GM18858 (cell line): ENCODE results near the gene MED15.
"Not testable (repeated sequence)": the region's sequence is repeated elsewhere in the genome, so short reads cannot be mapped to it uniquely, and the experiment has no call there.

ENCODE experiments used
- ATAC-seq: cut with Tn5 transposase; IDR thresholded peaks from one replicate; pipeline ENCODE4 v1.9.1; 2021; ENCODE audit not compliant: unreplicated experiment

Gene MED15

GRCh38 chr22:20594486-20594885 is 87.1 kb downstream of the MED15 start:
- not testable (repeated sequence) for ATAC-seq

DNA sequence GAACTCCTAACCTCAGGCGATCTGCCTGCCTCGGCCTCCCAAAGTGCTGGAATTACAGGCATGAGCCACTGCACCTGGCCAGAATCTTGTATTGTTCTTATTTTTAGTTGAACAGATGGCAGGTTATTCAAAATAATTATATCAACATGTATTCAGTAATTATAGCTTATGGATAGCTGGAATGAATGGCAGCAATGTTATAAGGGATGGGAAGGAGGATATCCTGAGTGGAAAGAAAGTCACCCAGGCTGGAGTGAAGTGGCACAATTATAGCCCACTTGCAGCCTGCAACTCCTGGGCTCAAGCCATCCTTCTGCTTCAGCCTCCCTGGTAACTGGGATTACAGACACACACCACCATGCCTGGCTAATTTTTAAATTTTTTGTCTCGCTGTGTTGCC is 88.1 kb downstream of the MED15 start:
- no peak for ATAC-seq

DNA sequence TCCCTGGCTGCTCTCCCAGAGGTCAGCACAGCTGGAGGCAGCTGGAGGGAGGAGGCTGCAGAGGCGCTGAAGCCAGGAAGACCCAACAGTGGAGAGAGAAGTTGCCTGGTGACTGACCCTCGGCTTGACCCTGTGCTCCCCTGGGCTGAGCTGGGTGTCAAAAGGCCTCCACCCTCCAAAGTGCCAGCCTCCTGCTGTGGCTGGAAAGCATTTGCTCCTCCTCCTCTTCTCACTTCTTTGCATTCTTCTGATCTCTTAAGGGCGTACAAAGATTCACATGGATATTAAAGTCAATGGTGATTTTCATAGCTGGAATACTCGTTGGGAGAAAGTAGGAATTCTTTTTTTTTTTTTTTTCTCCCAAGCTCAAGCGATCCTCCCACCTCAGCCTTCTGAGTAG is 91.7 kb downstream of the MED15 start:
- ATAC-seq: no peak

GRCh38 chr22:20600137-20600673 is 92.8 kb downstream of the MED15 start:
- ATAC-seq: no peak

- no peak for ATAC-seq
These were observed 93.9 kb downstream of the MED15 start for GRCh38 chr22:20601308-20601707.

GRCh38 chr22:20602609-20603164 is 95.3 kb downstream of the MED15 start:
- no peak for ATAC-seq

- ATAC-seq: no peak
These were observed 96.8 kb downstream of the MED15 start for GRCh38 chr22:20604092-20604747.

DNA sequence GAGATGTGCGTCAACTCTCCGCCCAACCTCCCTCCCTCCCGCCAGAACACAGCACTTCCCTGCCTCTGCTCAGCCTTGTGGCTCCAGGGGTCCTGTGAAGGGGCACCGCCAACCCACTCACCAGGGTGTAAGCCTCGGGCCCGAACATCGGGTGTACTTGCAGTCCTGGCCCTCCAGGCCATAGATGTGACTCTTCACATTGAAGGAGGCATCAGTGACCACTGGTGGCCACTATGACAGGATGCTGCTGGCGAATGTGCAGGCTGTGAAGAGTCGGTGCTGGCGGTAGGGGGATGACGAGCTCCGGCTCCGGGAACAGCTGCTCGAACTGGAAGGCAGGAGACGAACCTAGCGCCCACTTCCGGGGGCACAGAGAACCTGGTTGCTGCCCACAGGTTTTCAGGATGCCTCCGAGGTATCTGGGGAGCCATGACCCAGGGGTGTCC is 97.4 kb downstream of the MED15 start:
- ATAC-seq: no peak

DNA sequence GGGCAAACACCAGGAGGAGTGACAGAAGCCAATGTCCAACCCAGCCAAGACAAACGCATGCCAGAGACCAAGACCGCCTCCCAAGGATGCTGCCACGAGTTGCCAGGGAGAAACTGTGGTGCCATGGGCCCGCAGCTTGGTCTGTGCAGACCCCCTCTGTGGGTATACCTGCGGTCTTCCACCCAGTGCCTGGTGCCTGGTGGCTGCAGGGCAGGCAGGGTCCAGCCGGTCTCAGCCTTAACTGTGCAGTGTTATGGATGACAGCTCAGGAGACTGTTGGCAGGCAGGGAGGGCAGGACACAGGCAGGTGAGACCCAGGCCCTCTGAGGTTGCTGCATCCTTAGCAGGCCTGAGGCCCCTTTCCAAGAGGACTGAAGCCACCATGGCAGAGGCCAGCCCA is 97.9 kb downstream of the MED15 start:
- ATAC-seq: no peak

- no peak for ATAC-seq
These were observed 98.8 kb downstream of the MED15 start for GRCh38 chr22:20606041-20606783.

- no peak for ATAC-seq
These were observed 99.3 kb downstream of the MED15 start for GRCh38 chr22:20606784-20607128.

DNA sequence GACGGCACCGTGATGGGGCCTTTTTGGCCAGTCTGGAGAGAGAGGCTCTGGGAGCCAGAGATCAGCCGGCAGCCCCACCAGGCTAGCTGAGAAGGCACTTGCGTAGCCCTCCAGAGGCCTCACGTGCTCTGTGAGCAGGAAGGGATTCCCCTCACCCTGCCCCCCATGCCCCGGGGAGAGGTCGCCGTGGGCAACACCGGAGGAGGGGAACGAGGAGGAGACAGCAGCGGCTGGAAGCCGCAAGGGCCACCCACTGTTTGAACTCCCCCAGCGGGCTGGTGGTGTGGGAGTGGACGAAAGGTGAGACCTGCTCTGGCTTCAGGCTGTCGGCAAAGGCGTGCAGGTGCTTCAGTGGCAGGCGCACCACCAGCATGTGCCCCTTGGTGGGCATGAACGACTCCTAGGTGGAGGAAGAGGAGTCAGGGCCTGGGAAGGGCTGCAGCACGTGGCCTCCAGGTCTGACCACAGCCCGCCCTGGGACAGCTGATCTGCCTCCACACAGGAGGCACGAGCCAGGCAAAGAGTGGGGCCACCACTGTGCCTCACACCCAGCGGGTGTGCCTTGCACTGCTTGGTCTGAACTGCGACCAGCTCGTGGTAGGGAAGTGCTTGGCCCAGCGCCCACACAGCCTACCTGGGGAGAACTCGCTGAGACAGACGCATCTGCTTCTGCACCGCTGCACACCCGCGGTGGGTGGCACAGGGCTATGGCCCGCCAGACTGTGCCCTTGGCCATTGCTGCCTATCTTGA is 99.9 kb downstream of the MED15 start:
- ATAC-seq: no peak

- no peak for ATAC-seq
These were observed 102.9 kb downstream of the MED15 start for GRCh38 chr22:20610243-20610686.

GRCh38 chr22:20610757-20611156 is 103.3 kb downstream of the MED15 start:
- no peak for ATAC-seq

- ATAC-seq: no peak
These were observed 104.0 kb downstream of the MED15 start for GRCh38 chr22:20611418-20611817.

DNA sequence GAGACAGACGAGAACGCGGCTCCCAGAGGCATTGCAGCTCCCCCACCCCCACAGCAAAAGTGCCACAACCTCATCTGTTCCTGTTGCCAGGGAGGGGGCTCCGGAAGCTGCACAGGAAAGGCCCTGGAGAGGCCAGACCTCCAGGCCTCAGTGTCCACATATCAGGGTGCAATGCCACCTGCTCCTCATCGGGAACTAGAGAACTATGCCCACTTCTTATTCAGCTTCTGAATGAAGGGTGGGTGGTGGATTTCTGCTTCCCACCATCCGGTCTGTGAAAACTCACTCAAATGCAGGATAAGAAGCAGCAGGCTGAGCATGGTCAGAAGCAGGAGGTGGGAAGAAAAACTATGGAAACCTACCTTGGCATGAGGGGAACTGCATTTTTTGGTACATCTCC is 105.9 kb downstream of the MED15 start:
- ATAC-seq: no peak

GRCh38 chr22:20615021-20615420 is 107.6 kb downstream of the MED15 start:
- no peak for ATAC-seq

DNA sequence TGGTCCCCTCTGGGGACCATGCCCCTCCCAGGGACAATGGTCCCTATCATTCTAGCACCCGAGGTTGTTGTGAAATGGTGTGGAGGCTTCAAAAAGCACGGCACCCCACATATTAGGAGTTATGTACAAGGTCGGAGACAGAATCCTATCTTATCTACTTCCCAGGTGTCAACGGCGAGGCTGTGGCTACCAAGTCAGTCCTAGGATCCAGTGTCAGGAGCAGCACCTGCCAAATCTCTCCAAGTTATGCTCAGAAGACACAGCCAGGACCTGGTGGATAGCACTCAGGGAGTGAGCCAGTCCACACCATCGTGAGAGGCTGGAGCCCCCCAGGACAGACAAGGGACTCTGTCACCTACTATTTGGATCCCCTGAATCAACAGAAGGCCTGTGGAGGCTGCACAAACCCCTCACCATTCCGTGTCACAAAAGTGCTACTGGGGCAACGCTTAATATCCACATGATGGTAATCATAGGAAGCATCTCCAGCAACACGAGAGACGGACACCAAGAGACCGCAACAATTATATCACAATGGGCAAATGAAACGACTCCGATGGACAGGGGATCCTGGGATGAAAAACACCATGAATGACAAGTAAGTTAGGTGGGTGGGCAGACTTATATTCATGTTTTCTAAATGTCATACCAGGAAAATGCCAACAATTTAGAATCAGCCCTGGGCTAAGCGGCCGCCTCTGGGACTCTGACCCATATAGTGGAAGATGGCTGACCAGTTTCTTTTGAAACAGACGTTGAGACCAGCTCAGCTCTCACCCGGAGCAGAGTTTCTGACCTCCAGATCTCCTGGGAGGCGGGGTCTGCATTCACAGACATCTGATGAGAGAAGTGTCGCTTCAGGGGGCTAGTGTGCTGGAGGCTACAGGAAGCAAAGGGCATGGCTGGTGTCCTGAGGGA is 108.4 kb downstream of the MED15 start:
- no peak for ATAC-seq

DNA sequence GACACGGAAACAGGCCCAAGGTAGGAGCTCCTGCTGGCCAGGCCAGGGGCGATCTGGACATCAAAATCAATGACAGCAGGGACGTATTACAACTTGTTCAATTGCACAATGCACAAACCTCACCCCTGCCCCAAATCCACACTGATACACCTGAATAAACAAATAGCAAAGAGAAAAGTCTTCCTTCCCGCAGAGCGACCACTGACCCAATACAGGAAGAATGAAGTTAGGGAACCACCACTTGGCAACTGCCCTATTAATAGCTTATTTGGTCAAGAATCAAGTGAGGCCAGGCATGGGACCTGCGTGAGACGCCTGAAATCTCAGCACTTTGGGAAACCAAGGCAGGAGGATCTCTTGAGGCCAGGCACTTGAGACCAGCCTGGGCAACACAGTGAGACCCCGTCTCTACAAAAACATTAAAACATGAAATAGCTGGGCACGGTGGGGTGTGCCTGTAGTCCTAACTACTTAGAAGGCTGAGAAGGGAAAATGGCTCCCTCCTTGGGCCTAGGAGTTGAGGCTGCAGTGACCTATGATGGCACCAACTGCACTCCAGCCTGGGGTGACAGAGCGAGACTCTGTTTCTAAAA is 109.1 kb downstream of the MED15 start:
- ATAC-seq: no peak

GRCh38 chr22:20618488-20618887 is 111.1 kb downstream of the MED15 start:
- ATAC-seq: no peak
